ENCODE results near the gene FIG4.
"Not testable (repeated sequence)": the region's sequence is repeated elsewhere in the genome, so short reads cannot be mapped to it uniquely, and the experiment has no call there.

FIG4 gene

DNA sequence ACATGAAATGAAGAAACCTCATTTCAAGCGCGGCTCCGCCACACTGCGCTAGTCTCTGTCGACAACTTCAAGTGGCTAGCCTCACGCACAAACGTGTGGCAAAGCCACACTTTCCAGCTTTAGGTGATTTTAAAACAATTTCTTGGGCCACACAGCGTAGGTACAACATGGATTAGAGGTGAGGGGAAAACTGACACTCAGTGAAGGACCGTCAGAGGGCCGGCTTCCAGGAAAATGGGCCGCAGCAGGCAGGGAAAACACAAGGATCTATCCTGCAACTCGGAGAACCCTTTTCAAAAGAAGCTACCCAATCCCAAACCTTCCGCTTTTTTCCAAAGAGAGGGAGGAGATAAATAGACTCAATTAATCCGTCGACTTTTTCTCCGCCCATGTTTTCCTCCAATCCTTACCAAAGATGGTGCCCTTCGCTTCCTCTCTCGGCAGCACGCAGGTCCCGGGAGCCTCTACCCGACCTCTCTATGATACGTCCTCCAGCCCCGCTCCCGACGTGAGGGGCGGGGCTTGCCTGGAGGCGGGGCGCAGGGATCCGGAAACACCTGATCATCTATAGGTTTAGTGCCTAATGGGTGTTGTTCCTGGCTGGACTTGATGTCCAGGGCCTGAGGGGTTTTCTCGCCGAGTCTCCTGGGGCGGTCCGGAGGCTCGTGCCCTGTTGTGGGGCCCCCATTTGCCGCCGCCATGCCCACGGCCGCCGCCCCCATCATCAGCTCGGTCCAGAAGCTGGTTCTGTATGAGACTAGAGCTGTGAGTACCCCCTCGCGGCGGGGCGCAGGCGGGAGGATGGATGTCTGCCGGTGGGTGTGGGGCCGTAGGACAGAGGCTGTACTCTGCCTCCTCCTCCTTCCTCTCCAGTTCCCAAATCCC, at the start of gene FIG4, which contains the start of gene AK9:
TSS of gene FIG4 (plus strand) at position 560 of the 885 bp plus-strand sequence. CDS start at position 700, 140 bp downstream.
TSS of gene AK9 (minus strand) at position 466 of the 885 bp plus-strand sequence. CDS start 15,457 bp downstream, outside the sequence.
- peak; percentile 65 for DNase-seq (ENCODE audit: insufficient read length, low spot score)
- peak; percentile 29; the same call in 1 of the 2 replicates for TF ChIP-seq POLR2A (IDR thresholded peaks at IDR 0.05; ENCODE audit: low read depth, low read length)
- FAIRE-seq, result peak; percentile 67

DNA sequence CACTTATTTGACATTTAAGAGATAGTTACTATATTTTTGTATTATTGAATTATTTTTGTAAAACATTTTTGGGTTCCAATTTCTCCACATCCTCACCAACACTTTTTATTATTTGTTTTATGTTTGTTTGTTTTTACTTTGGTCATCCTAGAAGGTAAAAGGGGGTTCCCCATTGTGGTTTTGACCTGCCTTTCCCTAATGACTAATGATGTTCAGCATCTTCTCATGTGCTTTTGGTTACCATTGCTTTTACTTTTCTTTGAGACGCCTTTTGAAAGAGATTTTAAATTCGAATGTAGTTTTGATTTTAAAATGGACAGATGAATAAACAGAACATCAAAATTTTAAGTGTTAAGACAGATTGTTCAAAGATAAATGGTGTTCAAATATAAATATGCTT, 47.0 kb upstream of the FIG4 start:
- FAIRE-seq (no peak), DNase-seq (ENCODE audit: insufficient read length, low spot score) (no peak)
- no peak for TF ChIP-seq POLR2A (IDR thresholded peaks at IDR 0.05; ENCODE audit: low read depth, low read length)

DNA sequence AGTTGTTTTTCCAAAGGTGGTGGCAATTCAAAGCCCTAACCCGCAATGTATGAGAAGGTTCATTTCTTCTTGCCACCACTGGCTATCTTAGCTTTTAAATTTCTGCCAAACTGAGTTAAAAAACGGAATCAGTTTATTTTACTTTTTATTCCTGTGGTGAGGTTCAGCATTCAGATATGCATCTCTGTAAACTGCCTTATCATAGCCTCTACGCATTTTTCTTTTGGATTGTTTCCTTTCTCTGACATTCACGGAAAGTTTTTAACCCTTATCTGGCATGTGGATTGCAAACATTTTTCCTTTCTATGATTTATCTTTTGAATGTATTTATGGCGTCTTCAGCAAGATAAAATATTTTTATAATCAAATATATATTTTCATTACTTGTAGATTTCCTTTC, 37.8 kb upstream of the FIG4 start:
- TF ChIP-seq POLR2A (IDR thresholded peaks at IDR 0.05; ENCODE audit: low read depth, low read length), result no peak
- DNase-seq (ENCODE audit: insufficient read length, low spot score) (no peak), FAIRE-seq (no peak)

- no peak for TF ChIP-seq POLR2A (IDR thresholded peaks at IDR 0.05; ENCODE audit: low read depth, low read length)
Measured at GRCh38 chr6:109655761-109656262, 35.3 kb upstream of the FIG4 start.

GRCh38 chr6:109660526-109661320, 30.4 kb upstream of the FIG4 start:
- DNase-seq (ENCODE audit: insufficient read length, low spot score) (no peak), FAIRE-seq (no peak)
- no peak for TF ChIP-seq POLR2A (IDR thresholded peaks at IDR 0.05; ENCODE audit: low read depth, low read length)

More at GRCh38 chr6:109655761-109656262, 35.3 kb upstream of the FIG4 start:
- DNase-seq (ENCODE audit: insufficient read length, low spot score) (no peak), FAIRE-seq (no peak)

DNA sequence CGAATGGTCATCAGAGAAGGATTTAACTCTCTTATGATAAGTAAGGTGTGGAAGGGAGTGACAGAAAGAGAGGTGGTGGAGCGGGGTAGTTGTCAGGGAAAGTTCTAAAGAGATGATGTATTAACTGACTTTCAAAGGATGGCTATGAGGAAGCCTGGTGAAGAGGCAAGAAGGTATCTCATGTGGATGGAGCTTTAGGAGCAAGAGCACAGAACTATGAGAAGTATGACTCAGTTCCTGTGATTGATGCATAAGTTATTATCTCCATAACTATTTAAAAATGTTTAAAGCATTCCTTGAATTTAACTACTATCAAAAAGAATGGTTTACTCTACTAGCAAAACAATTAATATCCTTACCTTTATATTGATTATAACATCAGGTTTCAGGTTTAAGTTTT, 28.9 kb upstream of the FIG4 start:
- no peak for TF ChIP-seq POLR2A (IDR thresholded peaks at IDR 0.05; ENCODE audit: low read depth, low read length)
- DNase-seq (ENCODE audit: insufficient read length, low spot score) (no peak), FAIRE-seq (no peak)

- no peak for FAIRE-seq
- TF ChIP-seq POLR2A (IDR thresholded peaks at IDR 0.05; ENCODE audit: low read depth, low read length), result no peak
- no peak for DNase-seq (ENCODE audit: insufficient read length, low spot score)
Measured at GRCh38 chr6:109669811-109670210, 21.3 kb upstream of the FIG4 start.

DNA sequence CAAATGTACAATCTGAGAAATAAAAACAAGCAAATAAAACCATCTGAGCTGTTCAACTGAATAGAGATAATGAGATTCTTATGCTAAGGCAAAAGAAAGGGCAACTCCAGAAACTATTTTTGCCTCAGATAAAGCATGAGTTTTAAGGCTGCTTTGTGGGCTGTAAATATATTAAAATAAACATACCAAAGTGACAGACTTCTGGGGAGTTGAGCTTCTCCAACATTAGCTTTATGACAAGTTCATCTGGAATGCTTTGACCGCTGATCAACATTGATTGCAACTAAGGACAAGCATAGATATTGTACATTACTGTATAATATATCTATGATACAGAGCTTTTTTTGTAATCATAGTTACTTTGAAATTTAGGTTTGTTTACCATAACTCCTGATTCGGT, 19.4 kb upstream of the FIG4 start:
- DNase-seq (ENCODE audit: insufficient read length, low spot score) (no peak), FAIRE-seq (no peak)

DNA sequence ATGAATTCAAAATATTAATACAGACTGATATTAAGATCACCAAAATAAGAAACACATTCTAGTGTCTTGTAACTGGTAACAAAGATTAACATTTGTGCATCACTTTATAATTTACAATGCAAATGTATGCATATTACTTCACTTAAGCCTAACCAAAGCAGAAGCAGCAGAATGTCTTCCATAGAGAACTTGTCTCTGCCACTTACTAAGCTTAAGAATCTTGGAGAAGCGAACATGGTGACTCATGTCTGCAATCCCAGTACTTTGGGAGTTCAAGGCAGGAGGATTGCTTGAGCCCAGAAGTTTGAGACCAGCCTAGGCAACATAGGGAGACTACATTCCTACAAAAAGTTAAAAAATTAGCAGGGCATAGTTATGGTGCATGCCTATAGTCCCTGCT, 18.9 kb upstream of the FIG4 start:
- no peak for DNase-seq (ENCODE audit: insufficient read length, low spot score)
- TF ChIP-seq POLR2A (IDR thresholded peaks at IDR 0.05; ENCODE audit: low read depth, low read length), result no peak
- FAIRE-seq, result peak; percentile 61

More for the DNA sequence above, 19.4 kb upstream of the FIG4 start:
- no peak for TF ChIP-seq POLR2A (IDR thresholded peaks at IDR 0.05; ENCODE audit: low read depth, low read length)

DNA sequence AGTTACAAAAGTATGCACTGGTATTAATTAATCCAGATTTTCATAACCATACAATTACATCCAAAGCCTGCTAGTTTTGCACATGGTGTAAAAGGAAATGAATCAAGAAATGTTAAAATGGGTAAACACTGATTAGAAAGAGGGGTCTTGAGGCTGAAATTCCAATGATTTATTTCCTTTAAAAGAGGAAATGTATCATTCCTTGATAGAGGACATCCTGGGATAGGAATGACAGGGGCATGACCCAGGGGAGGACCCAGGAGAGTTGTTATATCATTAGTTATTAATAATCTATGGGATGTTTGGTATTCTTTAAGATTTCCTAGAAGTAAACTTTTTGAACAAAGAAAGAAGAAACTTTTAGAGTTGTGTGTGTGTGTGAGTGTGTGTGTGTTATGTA, 18.3 kb upstream of the FIG4 start:
- FAIRE-seq (no peak), DNase-seq (ENCODE audit: insufficient read length, low spot score) (no peak)
- no peak for TF ChIP-seq POLR2A (IDR thresholded peaks at IDR 0.05; ENCODE audit: low read depth, low read length)

GRCh38 chr6:109676724-109677123, 14.4 kb upstream of the FIG4 start:
- TF ChIP-seq POLR2A (IDR thresholded peaks at IDR 0.05; ENCODE audit: low read depth, low read length), result no peak
- DNase-seq (ENCODE audit: insufficient read length, low spot score) (no peak), FAIRE-seq (peak; percentile 57)

DNA sequence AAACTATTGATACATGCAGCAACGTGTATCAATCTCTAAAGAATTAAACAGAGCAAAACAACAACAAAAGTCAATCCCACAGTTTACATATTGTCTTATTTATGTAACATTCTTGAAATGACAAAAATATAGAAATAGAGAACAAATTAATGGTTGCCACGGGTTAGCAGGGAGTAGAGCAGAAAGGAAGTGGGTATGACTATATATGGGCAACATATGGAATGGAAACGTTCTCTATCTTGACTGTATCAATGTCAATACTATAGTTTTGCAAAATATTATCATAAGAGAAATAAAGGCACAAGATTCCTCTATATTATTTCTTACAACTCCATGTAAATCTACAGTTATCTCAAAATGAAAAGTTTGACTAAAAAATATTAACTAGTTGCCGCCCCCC, 12.9 kb upstream of the FIG4 start:
- no peak for TF ChIP-seq POLR2A (IDR thresholded peaks at IDR 0.05; ENCODE audit: low read depth, low read length)
- no peak for DNase-seq (ENCODE audit: insufficient read length, low spot score)
- no peak for FAIRE-seq

DNA sequence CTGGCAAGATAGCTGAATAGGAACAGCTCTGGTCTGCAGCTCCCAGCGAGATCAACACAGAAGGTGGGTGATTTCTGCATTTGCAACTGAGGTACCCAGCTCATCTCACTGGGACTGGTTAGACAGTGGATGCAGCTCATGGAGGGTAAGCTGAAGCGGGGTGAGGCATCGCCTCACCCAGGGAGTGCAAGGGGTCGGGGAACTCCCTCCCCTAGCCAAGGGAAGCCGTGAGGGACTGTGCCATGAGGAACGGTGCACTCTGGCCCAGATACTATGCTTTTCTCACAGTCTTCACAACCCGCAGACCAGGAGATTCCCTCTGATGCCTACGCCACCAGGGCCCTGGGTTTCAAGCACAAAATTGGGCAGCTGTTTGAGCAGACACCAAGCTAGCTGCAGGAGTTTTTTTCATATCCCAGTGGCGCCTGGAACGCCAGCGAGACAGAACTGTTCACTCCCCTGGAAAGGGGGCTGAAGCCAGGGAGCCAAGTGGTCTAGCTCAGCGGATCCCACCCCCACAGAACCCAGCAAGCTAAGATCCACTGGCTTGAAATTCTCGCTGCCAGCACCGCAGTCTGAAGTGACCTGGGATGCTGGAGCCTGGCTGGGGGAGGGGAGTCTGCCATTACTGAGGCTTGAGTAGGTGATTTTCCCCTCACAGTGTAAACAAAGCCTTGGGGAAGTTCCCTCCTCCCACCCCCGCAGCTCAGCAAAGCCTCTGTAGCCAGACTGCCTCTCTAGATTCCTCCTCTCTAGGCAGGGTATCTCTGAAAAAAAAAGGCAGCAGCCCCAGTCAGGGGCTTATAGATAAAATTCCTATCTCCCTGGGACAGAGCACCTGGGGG, 12.2 kb upstream of the FIG4 start:
- DNase-seq (ENCODE audit: insufficient read length, low spot score); FAIRE-seq: not testable (repeated sequence)
